ENCODE data around the gene TMEM115. TPM values are rescaled to one million over a fixed set of nuclear protein-coding genes. Genes with fewer than 3 reads are reported as not detected.
A peak's percentile ranks its signal among the peaks of the same experiment; 100 is the strongest.

Gene TMEM115
- total and polyA plus RNA-seq, 9 of the 15 experiments (the other 6 are each of a cell fraction or from before 2014, with no cell fraction given), result 1.6 to 26.9 (median 14.1) TPM

DNA sequence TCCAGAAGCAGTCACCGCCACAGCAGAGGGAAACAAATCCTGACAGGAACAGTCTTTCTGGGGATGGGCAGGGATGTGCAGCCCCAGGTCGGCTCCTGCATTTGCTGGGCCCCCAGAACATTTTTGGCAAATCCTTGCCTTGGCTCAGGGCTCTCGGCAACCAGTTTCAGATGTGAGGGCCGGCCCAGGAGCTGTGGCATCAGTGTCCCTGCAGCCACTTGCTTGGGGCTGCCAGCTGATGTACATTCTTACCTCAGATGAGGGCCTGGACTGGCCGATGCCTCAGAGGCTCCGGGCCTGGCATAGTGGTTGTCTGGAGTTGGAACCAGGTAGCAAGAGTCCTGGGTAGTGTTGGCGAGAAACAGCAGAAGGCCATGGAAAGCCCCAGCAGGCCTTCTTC, 4.5 kb downstream of the TMEM115 start:
- H2AFZ ChIP-seq (ENCODE audit: low read depth, low read length), result no peak overlapping the region
- in situ Hi-C loops (cut with MboI), result no loop called here
- peaks cover 6% of the 10 kb centered on the region for H3K9me1 ChIP-seq (ENCODE audit: control insufficient read depth, insufficient read depth, low read length)
- CTCF ChIA-PET (ENCODE audit: low intra/inter-chr PET ratio), result no interaction called here
- peaks cover 31 to 56% of the 10 kb centered on the region in 2 experiments; a peak in 4 of 5 replicates for H3K4me1 ChIP-seq (replicated peaks in 1 of 2; ENCODE audit: control insufficient read depth in 2 of 2, insufficient read depth in 2 of 2, low read length in 2 of 2)
- TF ChIP-seq, protein P1, sequence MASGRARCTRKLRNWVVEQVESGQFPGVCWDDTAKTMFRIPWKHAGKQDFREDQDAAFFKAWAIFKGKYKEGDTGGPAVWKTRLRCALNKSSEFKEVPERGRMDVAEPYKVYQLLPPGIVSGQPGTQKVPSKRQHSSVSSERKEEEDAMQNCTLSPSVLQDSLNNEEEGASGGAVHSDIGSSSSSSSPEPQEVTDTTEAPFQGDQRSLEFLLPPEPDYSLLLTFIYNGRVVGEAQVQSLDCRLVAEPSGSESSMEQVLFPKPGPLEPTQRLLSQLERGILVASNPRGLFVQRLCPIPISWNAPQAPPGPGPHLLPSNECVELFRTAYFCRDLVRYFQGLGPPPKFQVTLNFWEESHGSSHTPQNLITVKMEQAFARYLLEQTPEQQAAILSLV (tag; IDR thresholded peaks at IDR 0.05), result no peak
- TF ChIP-seq RBFOX2 (IDR thresholded peaks at IDR 0.05; ENCODE audit: low read depth, low read length), result peak; percentile 27; the same call in 1 of the 2 replicates
- no peak overlapping the region for H3K27ac ChIP-seq (ENCODE audit: extremely low read depth, low read depth, low read length)
- peak overlapping the region in 1 of 2 experiments; percentile 13; a peak in 1 of 4 replicates for H3K9ac ChIP-seq (ENCODE audit: insufficient read depth in 1 of 2, low read depth in 2 of 2, low read length in 2 of 2)
- ATAC-seq, result no peak
- H4K20me1 ChIP-seq (replicated peaks; ENCODE audit: control insufficient read depth, insufficient read depth, low read length), result peaks cover 31% of the 10 kb centered on the region; the same call in 1 of the 2 replicates
- no peak overlapping the region for H3K4me3 ChIP-seq
- no TSS peak for BruUV-seq (replicated peaks)
- peaks cover 59% of the 10 kb centered on the region for H3K79me2 ChIP-seq (ENCODE audit: control insufficient read depth, insufficient read depth, low read length)
- H3K4me2 ChIP-seq (ENCODE audit: insufficient read depth, low read length), result no peak overlapping the region
- intact Hi-C loops (cut with micrococcal nuclease), result loop anchor here (5.0 kb wide), 1 partner anchor 257 kb away; the partner anchor contains the start of gene CISH
- POLR2A ChIA-PET, result interaction anchor here (0.8 to 1.8 kb wide), 3 partner anchors 11 to 30 kb away, joined by 3 to 5 read pairs (median 3); no protein-coding TSS in a partner anchor
- H3K27me3 ChIP-seq (ENCODE audit: control insufficient read depth in 2 of 2, insufficient read depth in 2 of 2, low read length in 2 of 2), result no peaks in the 10 kb centered on the region
- no peak for DNase-seq (ENCODE audit: extremely low read depth in 1 of 4, low spot score in 3 of 4)
- H3K36me3 ChIP-seq (ENCODE audit: control insufficient read depth, insufficient read depth, low read length), result peaks cover 45% of the 10 kb centered on the region; the same call in 2 of the 3 replicates
- 91% methylated on average over 6 of the region's 7 CpGs for WGBS (ENCODE audit: insufficient coverage, low coverage, missing lambda C conversion rate)
- no peak for FAIRE-seq
- H3K9me3 ChIP-seq (replicated peaks; ENCODE audit: control insufficient read depth, insufficient read depth, low read depth, low read length), result no peaks in the 10 kb centered on the region

DNA sequence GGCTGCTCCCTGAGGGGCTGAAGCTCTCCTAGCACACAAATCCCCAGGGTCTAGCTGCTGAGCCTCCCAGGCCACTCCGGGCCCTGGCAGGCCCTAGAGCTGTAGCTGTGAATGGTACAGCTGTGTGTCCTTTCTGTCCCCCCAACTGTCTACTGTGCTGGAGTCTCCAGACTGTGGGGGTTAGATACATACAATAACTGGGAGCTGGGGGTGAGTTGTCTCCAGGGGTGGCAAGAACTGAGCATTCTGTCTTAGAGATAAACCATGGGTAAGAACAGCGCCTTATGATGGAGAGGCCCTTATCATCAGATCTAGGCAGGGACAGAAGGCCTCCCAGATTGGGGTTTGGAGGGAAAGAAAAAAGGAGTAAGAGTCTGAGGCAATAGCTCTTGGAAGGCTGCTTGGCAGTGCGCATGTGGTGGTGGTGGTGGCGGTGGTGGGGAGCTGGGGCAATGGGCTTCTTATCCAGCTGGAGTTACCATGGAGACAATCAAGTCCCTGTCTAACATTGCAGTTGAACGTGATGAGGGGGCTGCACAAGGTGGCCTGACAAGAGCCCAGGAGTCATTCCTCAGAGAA, 5.0 kb downstream of the TMEM115 start:
- Histone ChIP-seq H2AFZ (ENCODE audit: low read depth, low read length) (no peak overlapping the region), H3K27me3 (ENCODE audit: control insufficient read depth in 2 of 2, insufficient read depth in 2 of 2, low read length in 2 of 2) (no peaks in the 10 kb centered on the region), H3K4me3 (no peak overlapping the region), H3K9me1 (ENCODE audit: control insufficient read depth, insufficient read depth, low read length) (peaks cover 6% of the 10 kb centered on the region), H3K9ac (ENCODE audit: insufficient read depth in 1 of 2, low read depth in 2 of 2, low read length in 2 of 2) (no peak overlapping the region), H4K20me1 (replicated peaks; ENCODE audit: control insufficient read depth, insufficient read depth, low read length) (peaks cover 31% of the 10 kb centered on the region; the same call in 1 of the 2 replicates), H3K9me3 (replicated peaks; ENCODE audit: control insufficient read depth, insufficient read depth, low read depth, low read length) (no peaks in the 10 kb centered on the region), H3K36me3 (ENCODE audit: control insufficient read depth, insufficient read depth, low read length) (peaks cover 46% of the 10 kb centered on the region; the same call in 2 of the 3 replicates), H3K4me1 (replicated peaks in 1 of 2; ENCODE audit: control insufficient read depth in 2 of 2, insufficient read depth in 2 of 2, low read length in 2 of 2) (peaks cover 30 to 59% of the 10 kb centered on the region in 2 experiments; a peak in 4 of 5 replicates), H3K79me2 (ENCODE audit: control insufficient read depth, insufficient read depth, low read length) (peaks cover 64% of the 10 kb centered on the region), H3K4me2 (ENCODE audit: insufficient read depth, low read length) (no peak overlapping the region), H3K27ac (ENCODE audit: extremely low read depth, low read depth, low read length) (no peak overlapping the region)
- ATAC-seq, result no peak
- TF ChIP-seq TEAD4 (IDR thresholded peaks at IDR 0.05; ENCODE audit: low read length) (peak; percentile 9; the same call in 1 of the 2 replicates), TEAD4 (CRISPR knock-in tag; IDR thresholded peaks at IDR 0.05; ENCODE audit: borderline replicate concordance) (no peak), GATAD2A (IDR thresholded peaks at IDR 0.05) (no peak), CBX5 (IDR thresholded peaks at IDR 0.05; ENCODE audit: borderline replicate concordance, low read depth) (no peak), ZC3H11A (IDR thresholded peaks at IDR 0.05; ENCODE audit: low read depth, low read length) (no peak), GATA2 (CRISPR knock-in tag; IDR thresholded peaks at IDR 0.05) (peak; percentile 51; the same call in 1 of the 2 replicates), RFX1 (IDR thresholded peaks at IDR 0.05) (peak; percentile 61), MYNN (IDR thresholded peaks at IDR 0.05) (no peak), MYNN (CRISPR knock-in tag; IDR thresholded peaks at IDR 0.05) (no peak), PML (IDR thresholded peaks at IDR 0.05; ENCODE audit: low read length) (no peak), ARID1B (IDR thresholded peaks at IDR 0.05) (peak; percentile 54), NRF1 (conservative IDR thresholded peaks at IDR 0.05 in 1 of 2, IDR thresholded peaks at IDR 0.05 in 1 of 2) (peak; percentile 60 to 65; a peak in 2 of 4 replicates), RCOR1 (IDR thresholded peaks at IDR 0.05; ENCODE audit: borderline replicate concordance in 1 of 2, low read depth in 2 of 2, low read length in 2 of 2) (peak in 1 of 2 experiments; percentile 72; a peak in 2 of 4 replicates), TCF3 (CRISPR knock-in tag; IDR thresholded peaks at IDR 0.05) (0 out of 2 replicates have a peak, but pooled peaks have one; percentile 13)
- FAIRE-seq, result no peak
- intact Hi-C loops (cut with micrococcal nuclease), result no loop called here
- no peak for DNase-seq (ENCODE audit: extremely low read depth in 1 of 4, low spot score in 3 of 4)
- WGBS (ENCODE audit: insufficient coverage, low coverage, missing lambda C conversion rate), result 33% methylated on average over 5 of the region's 5 CpGs
- BruUV-seq (replicated peaks), result no TSS peak
- ChIA-PET POLR2A (interaction anchor here (0.8 to 1.8 kb wide), 7 partner anchors 10 to 74 kb away, joined by 3 to 5 read pairs (median 4); no protein-coding TSS in a partner anchor), CTCF (ENCODE audit: low intra/inter-chr PET ratio) (no interaction called here)
- in situ Hi-C loops (cut with MboI), result no loop called here
